ENCODE results near the gene KAT5.
"Not testable (repeated sequence)": the region's sequence is repeated elsewhere in the genome, so short reads cannot be mapped to it uniquely, and the experiment has no call there.

Gene KAT5

GRCh38 chr11:65710421-65710820, 1.6 kb upstream of the KAT5 start:
- DNase-seq: no peak

DNA sequence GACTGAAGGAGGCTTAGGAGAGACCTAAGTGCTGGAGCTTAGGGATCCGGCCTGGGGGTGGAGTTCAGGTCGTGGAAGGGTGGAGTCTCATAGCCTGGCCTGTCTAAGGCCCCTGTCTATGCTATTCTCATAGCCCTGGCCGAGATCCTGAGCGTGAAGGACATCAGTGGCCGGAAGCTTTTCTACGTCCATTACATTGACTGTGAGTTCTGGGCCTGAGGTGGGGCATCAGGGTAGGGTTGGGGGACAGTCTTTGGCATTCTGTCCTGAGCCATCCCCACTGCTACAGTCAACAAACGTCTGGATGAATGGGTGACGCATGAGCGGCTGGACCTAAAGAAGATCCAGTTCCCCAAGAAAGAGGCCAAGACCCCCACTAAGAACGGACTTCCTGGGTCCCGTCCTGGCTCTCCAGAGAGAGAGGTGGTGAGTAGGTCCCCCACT, 603 bp downstream of the KAT5 start:
- no peak for DNase-seq

- DNase-seq: no peak
Measured at GRCh38 chr11:65713212-65713969, 1.3 kb downstream of the KAT5 start.

DNA sequence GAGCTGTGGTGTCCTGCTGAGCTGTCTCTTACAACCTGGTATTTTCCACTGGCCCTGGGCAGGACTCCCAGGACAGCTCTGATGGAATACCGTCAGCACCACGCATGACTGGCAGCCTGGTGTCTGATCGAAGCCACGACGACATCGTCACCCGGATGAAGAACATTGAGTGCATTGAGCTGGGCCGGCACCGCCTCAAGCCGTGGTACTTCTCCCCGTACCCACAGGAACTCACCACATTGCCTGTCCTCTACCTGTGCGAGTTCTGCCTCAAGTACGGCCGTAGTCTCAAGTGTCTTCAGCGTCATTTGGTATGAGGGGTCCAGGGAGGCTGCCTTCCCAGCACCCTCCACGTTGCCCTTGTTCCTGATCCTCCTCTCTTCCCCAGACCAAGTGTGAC, 2.4 kb downstream of the KAT5 start:
- no peak for DNase-seq

- DNase-seq: no peak
Measured at GRCh38 chr11:65716302-65716701, 4.2 kb downstream of the KAT5 start.

DNA sequence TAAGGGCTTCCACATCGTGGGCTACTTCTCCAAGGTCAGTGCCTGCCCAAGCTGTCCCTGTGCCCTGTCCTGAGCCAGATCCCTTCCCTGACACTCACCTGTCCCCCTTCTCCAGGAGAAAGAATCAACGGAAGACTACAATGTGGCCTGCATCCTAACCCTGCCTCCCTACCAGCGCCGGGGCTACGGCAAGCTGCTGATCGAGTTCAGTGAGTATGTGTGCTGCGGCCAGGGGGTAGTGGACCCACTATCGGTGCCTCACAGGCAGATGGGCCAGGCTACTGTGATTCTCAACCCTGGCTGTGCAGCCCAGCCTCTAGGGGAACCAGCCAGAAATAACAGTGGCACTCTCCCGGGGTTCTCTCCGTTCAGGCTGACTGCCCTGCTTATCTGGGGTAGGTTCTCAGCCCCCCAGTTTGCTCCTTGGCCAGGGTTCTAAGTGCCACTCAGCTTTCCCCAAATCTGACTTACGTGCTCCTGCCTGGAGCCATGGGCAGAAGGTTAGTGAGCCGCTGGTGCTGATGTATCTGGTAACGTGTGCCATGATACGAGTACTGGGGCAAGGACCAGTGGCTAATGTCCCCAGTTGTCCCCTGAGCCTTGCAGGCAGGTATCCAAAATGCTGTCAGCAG, 4.8 kb downstream of the KAT5 start:
- no peak for DNase-seq

- DNase-seq: no peak
Measured at GRCh38 chr11:65717906-65718305, 5.9 kb downstream of the KAT5 start.

DNA sequence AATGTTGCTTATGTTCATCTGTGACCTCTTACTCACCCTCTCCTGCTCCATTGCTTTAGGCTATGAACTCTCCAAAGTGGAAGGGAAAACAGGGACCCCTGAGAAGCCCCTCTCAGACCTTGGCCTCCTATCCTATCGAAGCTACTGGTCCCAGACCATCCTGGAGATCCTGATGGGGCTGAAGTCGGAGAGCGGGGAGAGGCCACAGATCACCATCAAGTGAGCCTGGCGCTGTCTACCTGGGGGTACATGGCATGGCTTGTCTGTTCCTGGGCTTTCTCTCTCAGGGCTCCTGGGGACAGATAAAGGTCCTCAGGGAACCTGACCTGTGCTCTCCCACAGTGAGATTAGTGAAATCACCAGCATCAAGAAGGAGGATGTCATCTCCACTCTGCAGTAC, 6.5 kb downstream of the KAT5 start:
- DNase-seq: no peak

DNA sequence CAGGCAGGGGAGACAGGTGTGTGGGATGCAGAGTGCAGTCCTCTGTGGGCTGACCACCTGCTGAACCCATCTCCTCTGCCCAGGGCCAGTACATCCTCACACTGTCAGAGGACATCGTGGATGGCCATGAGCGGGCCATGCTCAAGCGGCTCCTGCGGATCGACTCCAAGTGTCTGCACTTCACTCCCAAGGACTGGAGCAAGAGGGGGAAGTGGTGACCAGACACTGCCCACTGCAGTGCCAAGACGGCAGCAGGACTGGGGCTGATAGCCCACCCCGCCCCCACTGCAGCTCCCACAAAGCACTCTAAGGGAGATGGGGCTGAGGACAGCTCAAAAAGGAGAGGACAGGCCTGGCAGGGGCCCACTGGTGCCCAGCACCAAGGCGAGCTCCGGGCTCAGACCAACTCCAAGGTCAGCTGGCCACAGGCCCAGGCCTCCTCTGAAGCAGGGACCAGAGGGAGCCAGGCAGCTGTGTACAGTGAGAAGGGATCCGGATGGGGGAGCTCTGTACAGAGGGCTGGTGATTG, 7.0 kb downstream of the KAT5 start:
- no peak for DNase-seq

- DNase-seq: peak; percentile 42
Measured at GRCh38 chr11:65719871-65720210, 7.8 kb downstream of the KAT5 start.

DNA sequence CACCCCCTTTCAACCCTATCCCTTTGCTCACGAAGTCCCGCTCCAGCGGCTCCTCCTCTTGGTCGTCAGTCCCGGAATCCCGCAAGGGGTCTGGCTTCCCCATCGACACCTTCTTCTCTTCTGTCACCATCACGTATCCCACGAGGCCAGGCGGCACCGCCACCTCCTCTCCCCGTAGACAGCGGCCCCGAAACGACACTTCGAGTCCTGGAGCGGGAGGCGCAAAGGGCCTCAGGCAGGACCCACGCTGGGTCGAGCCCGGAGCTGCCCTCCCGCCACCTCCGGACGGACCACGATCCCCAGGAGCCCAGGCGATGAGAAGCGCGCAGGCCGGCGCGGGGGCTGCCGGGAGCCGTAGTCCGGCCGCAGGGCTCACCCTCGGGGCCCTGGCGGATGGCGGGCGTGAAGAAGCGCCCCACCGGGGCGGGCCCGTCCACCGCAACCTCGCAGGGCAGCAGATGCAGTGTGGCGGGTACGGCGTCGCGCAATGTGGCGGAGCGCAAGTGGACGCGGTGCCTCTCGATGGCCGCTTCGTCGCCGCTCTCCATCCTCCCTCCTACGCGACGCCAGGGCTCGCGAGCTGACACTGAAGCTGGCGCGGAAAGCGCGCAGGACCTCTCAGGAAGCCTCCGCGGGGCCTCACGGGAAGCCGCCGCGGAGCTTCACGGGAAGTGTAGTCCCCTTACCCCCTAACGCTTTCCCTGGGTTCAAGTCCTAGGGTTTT, 8.3 kb downstream of the KAT5 start, which contains the start of gene RNASEH2C:
RNASEH2C (minus strand) TSS at position 588 of the 724 bp plus-strand sequence; CDS start at position 548, 40 bp downstream.
- peak; percentile 88 for DNase-seq

DNA sequence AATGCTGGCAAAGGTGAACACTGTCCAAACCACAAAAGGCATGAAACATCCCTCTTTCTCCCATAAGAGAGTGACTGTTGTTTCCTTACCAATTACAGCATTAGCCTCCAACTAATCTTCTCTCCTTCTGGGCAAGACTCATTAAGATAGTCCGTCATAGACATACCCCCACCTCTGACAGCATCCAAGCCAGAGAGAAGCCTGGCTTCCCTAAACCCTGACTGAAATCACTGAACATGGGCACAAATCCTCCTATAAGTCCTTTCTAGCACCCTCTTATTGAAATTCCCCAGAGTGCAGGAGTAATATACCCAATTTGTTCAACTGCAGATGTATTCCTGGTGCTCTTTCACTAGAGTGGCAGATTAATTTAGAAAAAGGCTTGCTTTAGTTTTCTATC, 10.2 kb downstream of the KAT5 start:
- DNase-seq: no peak

GRCh38 chr11:65726660-65727059, 14.6 kb downstream of the KAT5 start:
- no peak for DNase-seq

DNA sequence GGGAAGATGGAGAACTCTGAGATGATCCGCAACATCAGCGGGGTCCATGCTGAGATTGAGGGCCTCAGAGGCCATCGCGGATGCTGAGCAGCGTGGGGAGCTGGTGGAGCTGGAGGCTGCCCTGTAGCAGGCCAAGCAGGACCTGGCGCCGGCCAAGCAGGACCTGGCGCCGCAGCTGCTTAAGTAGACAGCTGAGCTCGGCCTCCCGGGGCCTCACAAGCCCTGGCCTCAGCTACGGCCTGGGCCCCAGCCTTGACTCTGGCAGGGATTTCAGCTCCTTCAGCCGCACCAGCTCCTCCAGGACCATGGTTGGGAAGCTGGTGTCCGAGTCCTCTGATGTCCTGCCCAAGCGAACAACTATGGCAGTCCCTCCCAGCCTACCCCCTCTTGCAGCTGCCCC, 15.8 kb downstream of the KAT5 start:
- DNase-seq: no peak

GRCh38 chr11:65730461-65730860, 18.4 kb downstream of the KAT5 start:
- DNase-seq: no peak

DNA sequence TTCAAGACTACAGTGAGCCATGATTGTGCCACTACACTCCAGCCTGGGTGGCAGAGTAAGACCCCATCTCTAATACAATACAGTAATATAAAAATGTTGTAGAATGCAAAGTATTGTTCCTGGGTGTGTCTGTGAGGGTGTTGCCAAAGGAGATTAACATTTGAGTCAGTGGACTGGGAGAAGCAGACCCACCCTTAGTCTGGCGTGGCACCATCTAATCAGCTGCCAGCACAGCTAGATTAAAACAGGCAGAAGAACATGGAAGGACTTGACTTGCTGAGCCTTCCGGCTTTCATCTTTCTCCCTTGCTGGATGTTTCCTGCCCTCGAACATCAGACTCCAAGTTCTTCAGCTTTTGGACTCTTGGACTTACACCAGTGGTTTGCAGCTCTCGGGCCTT, 23.1 kb downstream of the KAT5 start:
- not testable (repeated sequence) for DNase-seq

GRCh38 chr11:65736810-65737209, 24.8 kb downstream of the KAT5 start:
- no peak for DNase-seq

- DNase-seq: no peak
Measured at GRCh38 chr11:65739022-65739421, 27.0 kb downstream of the KAT5 start.

DNA sequence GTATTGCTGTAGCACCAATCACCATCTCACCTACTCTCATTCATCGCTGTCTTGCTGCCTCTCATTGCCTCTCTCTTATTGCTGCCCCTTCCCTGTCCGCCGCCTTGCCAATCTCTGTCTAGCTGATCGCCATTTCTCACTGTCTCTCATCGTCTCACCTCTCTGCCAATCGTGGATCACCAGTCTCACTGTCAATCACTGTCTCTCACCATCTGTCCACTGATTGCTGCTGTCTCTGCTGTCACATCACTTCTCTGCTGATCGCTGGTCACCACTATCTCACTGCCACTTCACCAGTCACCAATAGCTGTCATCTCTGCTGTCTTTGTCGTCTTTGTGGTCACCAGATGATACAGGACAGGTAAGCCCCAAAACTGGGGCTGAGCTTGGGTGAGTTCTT, 29.1 kb downstream of the KAT5 start:
- no peak for DNase-seq

GRCh38 chr11:65742353-65742752, 30.3 kb downstream of the KAT5 start:
- DNase-seq: no peak

DNA sequence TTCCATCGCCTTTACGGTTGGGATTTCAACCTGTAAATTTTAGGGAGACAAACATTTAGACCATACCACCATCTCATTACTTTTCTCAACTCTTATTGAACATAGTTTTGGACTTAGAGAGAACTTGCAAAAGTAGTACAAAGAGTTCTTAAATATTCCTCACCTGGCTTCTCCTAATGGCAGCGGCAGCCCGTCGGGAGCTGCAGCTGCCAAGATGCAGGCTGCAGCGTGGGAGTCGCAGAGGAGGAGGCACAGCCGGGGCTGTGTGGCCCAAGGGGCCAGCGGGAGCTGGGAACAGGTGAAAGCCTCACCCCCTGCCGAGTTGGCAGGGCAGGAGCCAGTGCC, 31.6 kb downstream of the KAT5 start:
- DNase-seq: no peak

DNA sequence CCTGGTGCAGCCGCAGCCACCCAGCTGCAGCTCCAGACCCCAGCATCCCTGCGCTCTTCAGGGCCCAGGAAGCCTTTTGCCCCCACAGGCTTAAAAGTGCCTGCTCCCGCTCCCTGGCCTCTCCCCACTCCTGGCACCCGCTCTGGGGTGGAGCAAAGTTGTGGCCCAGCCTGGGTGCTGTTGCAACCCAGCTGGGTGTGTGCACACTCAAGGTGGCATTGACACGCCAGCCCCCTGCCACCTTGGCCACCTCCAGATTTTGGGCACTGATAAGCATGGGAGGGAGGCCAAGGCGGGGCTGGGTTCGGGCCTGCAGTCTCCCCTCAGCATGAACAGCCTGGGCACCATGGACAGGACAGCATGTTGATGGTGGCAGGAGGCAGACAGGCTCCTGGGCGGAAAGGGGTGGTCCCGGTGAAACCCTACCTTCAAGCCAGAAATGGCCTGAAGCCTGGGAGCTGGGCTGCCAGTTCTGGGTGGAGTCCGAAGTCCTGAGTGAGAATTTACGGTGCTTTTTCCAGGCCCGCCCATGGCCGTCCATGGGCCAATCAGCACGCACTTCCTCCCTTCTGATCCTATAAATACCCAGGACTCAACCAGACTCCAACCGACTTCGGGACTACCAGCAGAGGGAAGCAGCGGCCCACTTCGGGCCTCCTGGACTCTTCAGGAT, 32.1 kb downstream of the KAT5 start:
- DNase-seq: peak; percentile 14

DNA sequence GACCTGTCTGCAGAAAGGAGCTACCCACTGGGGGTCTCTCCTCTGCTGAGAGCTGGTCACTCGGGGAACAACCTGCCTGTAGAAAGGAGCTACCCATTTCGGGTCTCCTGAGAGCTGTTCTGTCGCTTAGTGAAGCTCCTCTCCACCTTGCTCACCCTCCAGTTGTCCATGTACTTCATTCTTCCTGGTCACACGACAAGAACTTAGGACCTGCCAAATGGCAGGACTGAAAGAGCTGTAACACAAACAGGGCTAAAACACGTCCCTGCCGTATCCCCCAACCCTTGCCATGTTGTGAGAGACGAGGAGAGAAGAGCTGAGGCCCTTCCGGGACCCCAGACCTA, 32.6 kb downstream of the KAT5 start:
- DNase-seq: no peak
